Measurements from ENCODE around the gene ELF3.
A peak's percentile ranks its signal among the peaks of the same experiment; 100 is the strongest.
"Not testable (repeated sequence)": the region's sequence is repeated elsewhere in the genome, so short reads cannot be mapped to it uniquely, and the experiment has no call there.

Gene ELF3

DNA sequence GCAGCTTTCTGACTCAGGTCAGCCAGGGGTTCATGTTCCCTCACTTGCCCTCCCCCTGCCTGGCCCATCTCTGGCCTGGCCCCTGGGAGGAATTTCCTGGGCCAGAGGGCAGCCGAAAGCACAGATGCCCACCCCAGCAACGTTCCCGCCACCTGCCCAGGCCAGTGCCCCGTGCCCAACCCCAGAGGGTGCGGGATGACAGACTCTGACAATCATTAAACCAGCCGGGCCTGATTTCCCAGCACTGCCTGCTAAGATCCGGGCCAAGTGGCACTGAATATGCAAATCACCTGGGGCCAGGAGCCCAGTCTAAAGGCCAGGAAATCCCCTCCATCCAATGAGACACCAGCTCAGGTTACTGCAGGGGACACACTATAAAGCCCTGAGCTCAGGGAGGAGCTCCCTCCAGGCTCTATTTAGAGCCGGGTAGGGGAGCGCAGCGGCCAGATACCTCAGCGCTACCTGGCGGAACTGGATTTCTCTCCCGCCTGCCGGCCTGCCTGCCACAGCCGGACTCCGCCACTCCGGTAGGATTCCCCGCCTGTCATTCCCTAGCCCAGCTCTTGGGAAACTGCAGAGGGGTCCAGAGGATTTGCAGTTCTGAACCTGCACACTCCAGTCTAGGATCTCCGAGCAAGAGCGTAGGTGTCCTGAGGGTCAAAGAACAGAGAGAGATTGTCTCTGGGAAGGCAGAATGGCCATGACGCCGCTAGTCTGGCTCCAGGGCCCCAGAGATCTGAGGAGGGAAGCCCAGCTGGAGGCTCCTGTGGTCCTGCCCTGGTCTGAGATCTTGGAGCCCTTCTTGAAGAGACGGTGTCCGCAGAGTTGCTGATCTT, at the start of gene ELF3:
Gene ELF3, plus strand, starts transcription at position 408 of the 836 bp plus-strand sequence. CDS start 550 bp downstream, outside the sequence.
- no peak for DNase-seq

DNA sequence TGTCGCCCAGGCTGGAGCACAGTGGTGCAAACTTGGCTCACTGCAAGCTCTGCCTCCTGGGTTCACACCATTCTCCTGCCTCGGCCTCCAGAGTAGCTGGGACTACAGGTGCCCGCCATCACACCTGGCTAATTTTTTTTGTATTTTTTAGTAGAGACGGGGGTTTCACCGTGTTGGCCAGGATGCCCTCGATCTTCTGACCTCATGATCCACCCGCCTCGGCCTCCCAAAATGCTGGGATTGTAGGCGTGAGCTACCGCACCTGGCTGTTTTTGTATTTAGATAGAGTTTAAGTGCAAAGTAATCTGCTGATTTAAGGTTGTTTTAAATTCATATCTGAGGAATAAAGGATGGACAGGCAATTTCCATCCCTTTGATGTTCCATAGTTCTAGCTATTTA, 48.0 kb upstream of the ELF3 start:
- DNase-seq: not testable (repeated sequence)

DNA sequence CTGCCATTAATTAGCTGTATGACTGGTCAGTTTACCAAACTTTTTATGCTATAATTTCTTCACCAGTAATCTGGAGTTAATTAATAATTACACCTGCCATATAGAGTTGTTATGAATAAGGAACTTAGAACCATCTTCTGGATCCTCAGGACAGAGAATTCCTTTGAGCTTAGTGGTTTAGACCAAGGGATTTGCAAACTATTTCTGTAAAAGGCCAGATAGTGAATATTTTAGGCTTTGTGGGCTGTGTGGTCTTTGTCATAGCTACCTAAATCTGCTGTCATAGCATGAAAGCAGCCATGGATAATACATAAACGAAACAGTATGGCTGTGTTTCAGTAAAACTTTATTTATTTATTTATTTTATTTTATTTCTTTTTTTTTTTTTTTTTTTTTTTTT, 46.1 kb upstream of the ELF3 start:
- DNase-seq: no peak

DNA sequence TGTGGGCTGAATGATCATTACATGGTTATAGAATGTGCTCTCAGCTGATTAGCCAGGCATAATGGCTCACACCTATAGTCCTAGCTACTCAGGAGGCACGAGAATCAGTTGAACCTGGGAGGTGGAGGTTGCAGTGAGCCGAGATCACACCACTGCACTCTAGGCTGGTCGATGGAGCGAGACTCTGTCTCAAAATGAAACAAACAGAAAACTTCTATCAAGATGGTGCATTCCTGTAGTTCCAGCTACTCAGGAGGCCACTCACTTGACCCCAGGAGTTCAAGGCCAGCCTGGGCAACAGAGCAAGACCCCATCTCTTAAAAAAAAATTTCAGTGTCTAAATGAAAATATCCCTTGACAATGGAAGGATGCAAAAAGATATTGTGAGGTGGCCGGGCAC, 44.2 kb upstream of the ELF3 start:
- no peak for DNase-seq

DNA sequence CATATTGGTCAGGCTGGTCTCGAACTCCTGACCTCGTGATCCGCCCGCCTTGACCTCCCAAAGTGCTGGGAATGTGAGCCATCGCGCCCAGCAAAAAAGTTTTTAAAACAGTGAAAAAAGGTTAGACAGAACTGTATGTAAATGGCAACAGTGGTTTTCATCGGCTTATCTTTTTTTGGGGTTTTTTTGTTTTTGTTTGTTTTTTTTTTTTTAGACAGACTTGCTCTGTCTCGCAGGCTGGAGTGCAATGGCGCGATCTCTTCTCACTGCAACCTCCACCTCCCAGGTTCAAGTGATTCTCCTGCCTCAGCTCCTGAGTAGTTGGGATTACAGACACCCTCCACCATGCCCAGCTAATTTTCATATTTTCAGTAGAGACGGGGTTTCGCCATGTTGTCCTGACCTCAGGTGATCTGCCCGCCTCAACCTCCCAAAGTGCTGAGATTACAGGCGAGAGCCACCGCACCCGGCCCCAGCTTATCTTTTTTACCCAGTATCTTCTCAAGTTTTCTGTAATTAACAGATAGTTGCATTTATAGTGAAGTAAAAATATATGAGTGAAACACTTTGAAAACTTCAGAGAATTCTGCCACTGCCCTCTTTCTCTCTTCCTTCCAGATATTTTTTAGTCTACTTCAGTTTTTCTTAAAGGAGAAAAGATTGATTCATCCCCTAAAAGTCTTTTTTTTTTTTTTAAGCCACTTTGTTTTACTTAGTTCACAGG, 42.0 kb upstream of the ELF3 start:
- DNase-seq: no peak

DNA sequence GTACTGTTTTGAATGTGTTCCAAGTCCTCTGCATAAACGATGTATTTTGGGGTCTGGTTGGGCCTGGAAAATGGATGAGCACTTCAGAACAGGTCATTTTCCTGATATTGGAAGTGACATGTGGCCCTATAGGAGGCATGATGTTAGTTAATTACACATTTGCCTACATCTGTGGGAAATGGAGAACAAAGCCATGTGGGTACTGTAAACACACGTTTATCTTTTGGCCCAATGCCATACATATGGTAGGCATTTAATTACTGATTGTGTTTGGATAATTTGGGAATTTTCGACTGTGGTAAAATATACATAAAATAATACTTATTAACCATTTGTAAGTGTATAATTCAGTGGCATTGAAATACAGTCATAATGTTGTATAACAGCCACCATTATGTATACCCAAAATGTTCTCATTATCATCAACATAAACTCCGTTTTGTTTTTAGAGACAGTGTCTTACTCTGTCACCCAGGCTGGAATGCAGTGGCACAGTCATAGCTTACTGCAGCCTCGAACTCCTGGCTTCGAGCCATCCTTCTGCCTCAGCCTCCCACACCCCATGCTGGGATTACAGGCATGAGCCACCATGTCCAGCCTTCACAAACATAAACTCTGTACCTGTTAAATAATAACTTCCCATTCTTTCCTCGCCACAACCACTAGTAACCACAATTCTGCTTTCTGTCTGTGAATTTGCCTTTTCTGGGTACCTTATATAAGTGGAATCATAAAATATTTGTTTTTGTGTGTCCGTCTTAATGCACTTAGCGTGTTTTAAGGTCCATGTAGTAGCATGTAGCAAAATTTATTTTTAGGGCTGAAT, 39.8 kb upstream of the ELF3 start:
- DNase-seq: no peak

DNA sequence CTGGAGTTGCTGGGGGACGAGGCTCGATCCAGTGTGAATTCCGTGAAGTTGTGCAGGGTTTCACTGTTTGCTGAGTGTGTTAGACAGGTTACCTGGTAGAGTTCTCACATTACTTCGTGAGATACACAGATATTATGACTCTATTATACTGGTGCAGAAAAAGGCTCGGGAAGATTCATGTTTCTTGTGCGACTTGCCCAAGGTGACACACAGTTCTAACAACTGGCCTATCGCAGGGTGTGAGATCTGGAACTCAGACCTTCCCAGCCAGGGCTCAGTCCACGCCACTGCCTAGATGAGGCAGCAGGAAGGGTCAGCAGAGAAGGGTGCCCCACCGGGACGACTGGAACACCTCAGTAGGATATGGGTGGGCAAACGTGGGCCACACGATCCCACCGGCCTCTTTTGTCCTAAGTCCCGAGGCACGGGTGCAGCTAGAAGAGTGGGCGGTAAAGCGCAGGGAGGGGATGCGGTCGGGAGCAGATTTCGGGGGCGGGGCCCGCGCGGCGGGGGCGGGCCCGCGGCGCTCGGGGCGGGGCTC, 28.2 kb upstream of the ELF3 start:
- peak in 1 of 2 donors; percentile 71 for DNase-seq

DNA sequence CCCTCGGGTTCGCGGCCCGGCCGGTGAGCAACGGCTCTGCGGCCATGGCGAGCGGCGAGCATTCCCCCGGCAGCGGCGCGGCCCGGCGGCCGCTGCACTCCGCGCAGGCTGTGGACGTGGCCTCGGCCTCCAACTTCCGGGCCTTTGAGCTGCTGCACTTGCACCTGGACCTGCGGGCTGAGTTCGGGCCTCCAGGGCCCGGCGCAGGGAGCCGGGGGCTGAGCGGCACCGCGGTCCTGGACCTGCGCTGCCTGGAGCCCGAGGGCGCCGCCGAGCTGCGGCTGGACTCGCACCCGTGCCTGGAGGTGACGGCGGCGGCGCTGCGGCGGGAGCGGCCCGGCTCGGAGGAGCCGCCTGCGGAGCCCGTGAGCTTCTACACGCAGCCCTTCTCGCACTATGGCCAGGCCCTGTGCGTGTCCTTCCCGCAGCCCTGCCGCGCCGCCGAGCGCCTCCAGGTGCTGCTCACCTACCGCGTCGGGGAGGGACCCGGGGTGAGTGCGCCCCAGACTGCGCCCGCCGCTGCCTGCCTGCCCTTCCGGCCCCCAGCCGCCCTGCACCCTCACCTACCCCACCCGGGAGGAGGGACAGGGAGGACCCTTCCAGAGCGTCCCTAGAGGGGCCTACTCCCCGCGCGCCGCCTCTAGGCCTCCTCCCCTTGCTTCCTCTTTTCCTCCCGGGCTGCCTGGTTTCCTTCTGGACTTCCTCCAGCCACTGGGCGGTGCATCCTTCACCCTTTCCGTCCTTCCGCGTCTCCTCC, 27.6 kb upstream of the ELF3 start, which contains the start of gene RNPEP:
Gene RNPEP, plus strand, starts transcription at position 26 of the 757 bp plus-strand sequence. Its CDS starts 19 bp downstream, at position 45.
- DNase-seq: peak; percentile 77 to 82

DNA sequence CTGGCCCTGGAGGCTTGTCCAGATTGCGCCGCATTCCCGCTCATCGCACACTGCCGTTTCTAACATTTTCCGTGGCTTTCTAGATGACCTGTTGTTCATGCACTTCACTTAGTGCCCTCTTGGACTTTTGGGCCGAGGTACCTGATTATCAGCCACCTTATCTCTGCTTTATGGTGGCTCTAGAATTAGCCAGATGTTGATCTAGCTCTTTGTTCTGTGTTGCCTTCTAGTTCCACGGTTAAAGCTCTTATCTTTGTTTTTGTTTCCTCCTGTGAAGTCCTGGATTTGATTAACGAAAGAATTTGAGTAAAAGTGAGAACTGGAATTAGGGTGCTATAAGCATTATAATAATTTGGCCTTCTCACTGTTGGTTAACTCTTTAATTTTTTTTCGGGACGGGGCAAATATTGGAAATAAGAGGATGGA, 27.0 kb upstream of the ELF3 start:
- DNase-seq: no peak

DNA sequence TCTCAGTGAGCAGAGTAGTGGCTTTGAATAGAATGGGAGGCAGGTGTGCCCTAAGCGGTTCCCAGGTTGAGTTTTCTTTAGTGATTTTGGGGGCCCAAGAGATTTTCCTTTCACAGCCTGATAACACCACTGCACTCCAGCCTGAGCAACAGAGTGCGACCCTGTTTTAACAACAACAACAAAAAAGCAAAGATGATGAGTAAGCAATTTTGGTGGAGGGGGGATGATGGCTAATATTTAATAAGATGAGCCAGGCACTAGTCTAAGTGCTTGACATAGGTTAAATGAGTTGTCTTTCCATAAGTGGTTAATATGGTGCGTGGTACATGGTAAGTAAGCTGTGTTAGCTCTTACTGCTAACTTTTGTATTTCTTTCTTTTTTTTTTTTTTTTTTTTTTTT, 25.9 kb upstream of the ELF3 start:
- no peak for DNase-seq

DNA sequence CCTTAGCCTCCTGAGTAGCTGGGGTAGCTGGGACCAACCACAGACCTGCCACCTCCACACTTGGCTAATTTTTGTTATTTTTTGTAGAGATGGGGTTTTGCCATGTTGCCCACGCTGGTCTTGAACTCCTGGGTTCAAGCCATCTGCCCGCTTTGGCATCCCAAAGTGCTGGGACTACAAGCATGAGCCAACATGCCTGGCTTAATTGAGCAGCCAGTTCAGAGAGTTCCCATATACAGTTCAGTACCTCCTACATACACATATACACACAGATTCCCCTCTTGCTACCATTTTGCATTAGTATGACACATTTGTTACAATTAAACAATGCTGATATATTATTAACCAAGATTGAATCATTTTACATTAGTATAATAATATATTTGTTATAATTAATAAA, 25.0 kb upstream of the ELF3 start:
- no peak for DNase-seq

DNA sequence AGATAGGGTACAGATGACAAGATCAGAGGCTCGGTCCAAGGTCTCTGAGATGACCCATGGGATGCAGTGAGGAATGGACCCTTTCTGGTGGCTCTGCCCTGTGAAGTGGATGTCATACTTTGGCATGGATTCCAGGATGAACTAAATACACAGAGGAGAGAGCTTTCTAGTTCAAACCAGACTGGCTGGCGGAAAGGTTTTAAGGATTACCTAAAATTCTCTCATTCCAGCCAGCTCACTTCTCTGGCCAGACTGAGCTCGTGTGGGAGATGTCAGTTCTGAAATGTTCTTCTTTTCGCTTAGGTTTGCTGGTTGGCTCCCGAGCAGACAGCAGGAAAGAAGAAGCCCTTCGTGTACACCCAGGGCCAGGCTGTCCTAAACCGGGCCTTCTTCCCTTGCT, 21.8 kb upstream of the ELF3 start:
- DNase-seq: no peak

DNA sequence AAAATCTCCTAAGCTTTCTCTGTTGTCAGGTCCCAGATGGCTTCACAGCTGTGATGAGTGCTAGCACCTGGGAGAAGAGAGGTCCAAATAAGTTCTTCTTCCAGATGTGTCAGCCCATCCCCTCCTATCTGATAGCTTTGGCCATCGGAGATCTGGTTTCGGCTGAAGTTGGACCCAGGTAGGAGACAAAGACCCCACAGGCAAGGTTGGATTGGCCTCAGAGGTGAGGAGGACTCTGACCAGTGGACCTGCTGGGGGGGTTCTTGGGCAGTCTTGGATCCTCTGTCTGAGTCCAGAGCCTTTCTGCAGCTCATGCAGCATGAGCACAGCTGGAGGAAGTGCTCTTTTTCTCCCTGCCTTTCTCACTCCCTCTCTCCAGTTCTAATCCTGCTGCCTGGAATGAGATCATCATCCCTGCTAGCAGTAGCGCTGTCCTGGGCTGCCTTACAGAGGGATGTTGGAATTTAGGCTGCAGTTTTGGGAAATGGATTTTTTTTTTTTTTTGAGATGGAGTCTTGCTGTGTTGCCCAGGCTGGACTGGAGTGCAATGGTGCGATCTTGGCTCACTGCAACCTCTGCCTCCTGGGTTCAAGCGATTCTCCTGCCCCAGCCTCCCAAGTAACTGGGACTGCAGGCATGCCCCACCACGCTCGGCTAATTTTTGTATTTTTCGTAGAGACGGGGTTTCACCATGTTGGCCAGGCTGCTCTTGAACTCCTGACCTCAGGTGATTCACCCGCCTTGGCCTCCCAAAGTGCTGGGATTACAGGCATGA, 20.8 kb upstream of the ELF3 start:
- DNase-seq: no peak

DNA sequence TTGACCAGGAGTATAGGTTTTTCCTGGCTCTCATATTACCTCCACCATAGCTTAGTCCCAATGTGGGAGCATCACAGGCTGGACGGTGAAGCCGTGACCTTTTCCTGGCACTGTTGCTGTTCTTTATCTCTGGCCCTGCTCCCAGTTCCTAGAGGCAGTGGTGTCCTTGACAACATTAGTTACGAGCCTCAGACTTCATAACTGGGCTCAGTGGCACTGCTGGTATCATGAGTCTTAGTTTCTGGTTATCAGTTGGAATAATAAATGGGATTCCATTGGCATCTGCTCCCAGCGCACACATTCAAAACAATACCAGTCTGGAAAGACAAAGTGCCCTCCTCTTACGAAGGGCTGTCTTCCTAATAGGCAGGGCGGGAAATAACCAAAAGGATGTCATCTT, 20.0 kb upstream of the ELF3 start:
- DNase-seq: no peak

DNA sequence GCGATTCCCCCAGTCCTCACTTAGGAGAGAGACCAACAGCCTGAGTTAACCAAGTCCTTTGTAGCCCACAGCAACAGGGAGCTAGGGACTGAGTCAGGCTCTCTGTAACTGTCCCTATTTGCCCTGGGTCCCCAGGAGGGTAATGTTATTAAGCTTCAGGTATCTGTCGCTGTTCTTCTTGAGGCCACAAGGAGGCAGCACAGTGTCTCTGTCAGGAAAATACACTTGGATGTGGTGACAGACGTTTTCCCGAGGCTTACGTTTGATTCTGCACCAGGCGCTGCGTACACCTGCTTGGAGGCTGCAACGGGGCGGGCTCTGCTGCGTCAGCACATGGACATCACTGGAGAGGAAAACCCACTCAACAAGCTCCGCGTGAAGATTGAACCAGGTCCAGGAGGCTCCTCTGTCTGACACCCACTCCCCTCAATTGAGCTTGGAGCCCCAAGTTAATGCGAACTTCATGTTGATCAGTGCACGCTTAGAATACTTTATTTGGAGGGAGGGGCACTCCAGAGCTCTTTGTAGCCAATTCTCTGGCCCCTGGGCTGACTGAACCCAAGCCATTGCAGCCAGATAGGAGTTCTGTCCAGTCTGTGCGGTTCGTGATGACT, 10.7 kb upstream of the ELF3 start:
- peak; percentile 17 to 52 for DNase-seq

DNA sequence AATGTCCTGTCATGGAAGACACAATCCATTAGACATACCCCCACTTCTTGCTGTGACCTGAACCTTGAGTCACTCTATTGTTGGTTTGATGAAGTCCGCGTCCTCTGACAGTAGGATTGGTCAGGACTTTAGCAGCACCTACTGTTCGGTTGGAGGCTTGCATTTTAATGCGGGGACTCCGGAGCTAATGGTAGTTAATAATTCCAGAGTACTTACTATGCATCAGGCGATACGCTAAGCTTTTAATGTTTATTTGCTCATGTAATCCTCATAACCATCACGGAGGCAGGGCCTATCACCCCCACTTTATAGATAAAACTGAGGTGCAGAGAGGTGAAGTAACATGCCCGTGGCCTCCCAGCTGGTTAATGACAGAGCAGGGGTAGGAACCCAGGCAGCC, 7.9 kb upstream of the ELF3 start:
- DNase-seq: no peak

DNA sequence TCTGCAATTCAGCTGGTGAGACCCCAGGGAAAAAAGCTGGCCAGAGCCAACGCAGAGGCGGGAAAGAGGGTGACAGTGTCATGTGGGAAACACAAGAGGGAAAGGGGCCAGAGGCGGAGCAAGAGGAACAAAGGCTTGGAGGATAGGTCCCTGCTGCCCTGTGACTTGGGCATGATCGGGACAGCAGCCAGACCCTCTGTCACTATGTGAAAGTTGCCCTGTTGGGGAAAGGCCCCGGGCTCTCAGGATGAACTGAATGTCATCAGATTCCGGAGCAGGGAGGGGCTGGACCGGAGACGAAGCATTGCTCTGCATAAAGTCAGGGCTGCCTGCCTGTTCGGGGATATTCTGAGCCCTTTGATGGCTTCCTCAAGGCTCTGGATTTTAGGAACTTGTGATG, 5.7 kb upstream of the ELF3 start:
- no peak for DNase-seq

DNA sequence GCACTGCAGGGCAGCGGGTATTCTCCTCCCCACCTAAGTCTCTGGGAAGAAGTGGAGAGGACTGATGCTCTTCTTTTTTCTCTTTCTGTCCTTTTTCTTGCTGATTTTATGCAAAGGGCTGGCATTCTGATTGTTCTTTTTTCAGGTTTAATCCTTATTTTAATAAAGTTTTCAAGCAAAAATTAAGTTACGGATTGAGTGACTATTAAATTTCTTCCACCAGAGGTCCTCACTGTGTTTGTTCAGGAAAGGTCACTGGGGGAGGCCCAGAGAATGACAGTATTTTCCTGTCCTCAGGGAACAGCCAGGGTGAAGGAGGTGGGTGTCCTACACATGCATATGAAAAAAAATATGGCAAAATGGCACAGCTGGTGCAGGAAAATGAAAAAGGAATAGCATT, 4.4 kb upstream of the ELF3 start:
- no peak for DNase-seq

DNA sequence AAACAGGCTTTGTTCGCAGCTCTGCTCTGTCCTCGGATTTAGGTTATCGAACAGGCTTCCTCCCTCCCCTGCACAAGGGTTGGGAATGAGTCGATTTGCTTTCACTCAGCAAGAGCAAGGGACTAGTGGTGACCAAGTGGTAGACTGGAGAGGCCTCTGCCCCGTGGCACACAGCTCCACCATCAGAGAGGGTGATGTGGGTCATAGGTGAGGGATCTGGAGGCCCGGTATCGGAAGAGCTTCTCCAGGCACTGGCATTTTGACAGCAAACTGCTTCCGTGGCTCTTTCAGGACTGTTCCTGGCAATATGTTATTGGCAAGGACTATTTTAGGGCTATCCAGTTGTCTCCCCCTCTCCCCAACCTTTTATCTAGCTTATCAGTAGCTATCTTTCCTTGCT, 3.1 kb upstream of the ELF3 start:
- DNase-seq: no peak

DNA sequence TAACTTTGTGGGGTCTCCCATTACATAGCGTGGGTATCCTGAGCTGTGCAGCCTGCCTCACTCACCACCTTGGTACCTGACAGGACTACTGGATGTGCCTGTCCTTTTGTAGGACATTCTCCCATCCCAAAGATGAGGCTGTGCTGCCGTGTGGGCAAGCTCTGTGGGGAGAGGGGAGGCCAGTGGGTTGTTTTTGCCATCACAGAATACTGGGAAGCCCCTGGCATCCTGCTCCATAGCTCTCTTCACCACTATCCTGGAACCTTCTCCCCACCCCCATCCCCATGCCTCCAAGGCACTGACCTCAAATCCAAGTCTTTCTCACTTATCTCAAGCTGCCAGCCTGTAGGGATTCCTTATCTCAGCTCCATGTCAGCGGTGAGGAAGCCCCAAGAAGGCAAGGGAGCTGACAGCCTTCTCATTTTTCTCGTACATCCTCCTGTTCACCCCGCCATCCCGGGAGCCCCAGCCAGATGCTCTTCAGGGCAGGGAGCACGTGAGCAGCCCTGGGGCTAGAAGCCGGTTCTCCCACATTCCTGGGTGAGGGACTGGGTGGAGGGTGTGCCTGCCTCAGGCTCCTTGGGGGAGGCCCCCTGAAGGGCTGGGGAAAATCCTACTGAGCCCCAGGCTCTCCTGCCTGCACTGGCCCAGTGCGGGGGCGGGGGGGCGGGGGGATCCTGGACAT, 2.4 kb upstream of the ELF3 start:
- DNase-seq: no peak
